Mesothelial cell of epicardium (in vitro differentiated cells): ENCODE results near the gene PTPRN2. TPM values are rescaled to one million over a fixed set of nuclear protein-coding genes. Genes with fewer than 3 reads are reported as not detected.
"Not testable (repeated sequence)": the region's sequence is repeated elsewhere in the genome, so short reads cannot be mapped to it uniquely, and the experiment has no call there.

ENCODE experiments used
- DNase-seq, 2 experiments: peaks; one replicate each; pipeline ENCODE4 v3.0.0; 2021; ENCODE audit warnings: low spot score in 2 of 2; ENCODE audit not compliant: unreplicated experiment in 2 of 2
- H3K27ac Mint-ChIP-seq: 2 replicates; pipeline ENCODE4 v1.8.0; 2021; ENCODE audit warnings: mixed read lengths
- H3K27me3 Mint-ChIP-seq: 2 replicates; pipeline ENCODE4 v1.8.0; 2021; ENCODE audit warnings: low read depth, mixed read lengths
- H3K36me3 Mint-ChIP-seq: 2 replicates; pipeline ENCODE4 v1.8.0; 2021; ENCODE audit warnings: mixed read lengths
- H3K4me1 Mint-ChIP-seq: 2 replicates; pipeline ENCODE4 v1.8.0; 2021; ENCODE audit warnings: mixed read lengths
- H3K4me3 Mint-ChIP-seq: 2 replicates; pipeline ENCODE4 v1.8.0; 2021; ENCODE audit warnings: mild to moderate bottlenecking, moderate library complexity, mixed read lengths
- H3K9me3 Mint-ChIP-seq: 2 replicates; pipeline ENCODE4 v1.8.0; 2021; ENCODE audit warnings: mixed read lengths
- CTCF ChIP-seq: fragments of 200-600 bp; sonication (generic); IDR thresholded peaks from one replicate; pipeline ENCODE4 v1.5.0; 2021; ENCODE audit warnings: antibody characterized with exemption; ENCODE audit not compliant: unreplicated experiment
- total RNA-seq: library from RNA; stranded (reverse); gene quantifications from 3 replicates; pipeline ENCODE4 v1.2.1, GENCODE V29; 2021

PTPRN2 gene
- total RNA-seq, 1 donor from 2014 or later, result 2.2 TPM

GRCh38 chr7:157983502-157984422, 603.9 kb downstream of the PTPRN2 start:
- H3K4me1 Mint-ChIP-seq, result no peaks in the 10 kb centered on the region
- no peak overlapping the region for H3K4me3 Mint-ChIP-seq
- no peak overlapping the region for H3K27ac Mint-ChIP-seq
- H3K36me3 Mint-ChIP-seq, result no peaks in the 10 kb centered on the region
- peaks cover 5% of the 10 kb centered on the region for H3K27me3 Mint-ChIP-seq
- DNase-seq, result no peak
- TF ChIP-seq CTCF, result no peak
- no peaks in the 10 kb centered on the region for H3K9me3 Mint-ChIP-seq

GRCh38 chr7:157981778-157982177, 605.8 kb downstream of the PTPRN2 start:
- Mint-ChIP-seq H3K27me3 (no peaks in the 10 kb centered on the region), H3K4me3 (no peak overlapping the region), H3K36me3 (no peaks in the 10 kb centered on the region), H3K4me1 (no peaks in the 10 kb centered on the region), H3K27ac (no peak overlapping the region), H3K9me3 (no peaks in the 10 kb centered on the region)
- TF ChIP-seq CTCF, result no peak
- DNase-seq, result no peak

- H3K36me3 Mint-ChIP-seq, result no peaks in the 10 kb centered on the region
- H3K9me3 Mint-ChIP-seq, result no peaks in the 10 kb centered on the region
- no peak overlapping the region for H3K27ac Mint-ChIP-seq
- no peak overlapping the region for H3K4me3 Mint-ChIP-seq
- H3K4me1 Mint-ChIP-seq, result no peaks in the 10 kb centered on the region
- TF ChIP-seq CTCF, result no peak
- no peak for DNase-seq
- no peaks in the 10 kb centered on the region for H3K27me3 Mint-ChIP-seq
Observed at GRCh38 chr7:157980774-157981173, 606.8 kb downstream of the PTPRN2 start.

- not testable (repeated sequence) for H3K9me3 Mint-ChIP-seq, H3K4me3 Mint-ChIP-seq, H3K4me1 Mint-ChIP-seq, H3K36me3 Mint-ChIP-seq, DNase-seq, H3K27ac Mint-ChIP-seq, H3K27me3 Mint-ChIP-seq
Observed at GRCh38 chr7:157980341-157980731, 607.3 kb downstream of the PTPRN2 start.

- Mint-ChIP-seq H3K36me3 (no peaks in the 10 kb centered on the region), H3K27ac (no peak overlapping the region)
Observed at GRCh38 chr7:157979636-157980340, 607.8 kb downstream of the PTPRN2 start.

More at GRCh38 chr7:157979636-157980340, 607.8 kb downstream of the PTPRN2 start:
- TF ChIP-seq CTCF, result no peak
- peaks cover 7% of the 10 kb centered on the region for H3K9me3 Mint-ChIP-seq
- H3K27me3 Mint-ChIP-seq, result no peaks in the 10 kb centered on the region
- H3K4me3 Mint-ChIP-seq, result no peak overlapping the region
- DNase-seq, result no peak
- H3K4me1 Mint-ChIP-seq, result no peaks in the 10 kb centered on the region
